Right lobe of liver (tissue), 4 donors: ENCODE data around the gene CAPS.

Source experiments
- POLR2A ChIP-seq: fragments of 450-650 bp; IDR thresholded peaks from one replicate; pipeline ENCODE4 v1.6.1; 2017; ENCODE audit warnings: antibody characterized with exemption, mild to moderate bottlenecking
- TF ChIP-seq, protein P1 (sequence below), 4 donors: fragments of 200-600 bp in 3 of 4; fragments of 450-650 bp in 1 of 4; IDR thresholded peaks; one replicate each; pipeline versions ENCODE4 v1.5.1 to v1.8.0; 2016 to 2022; ENCODE audit warnings: antibody characterized with exemption in 4 of 4, mild to moderate bottlenecking in 2 of 4
- donor health status: DM: no; HTN: no; CAD: no.
- donor health status: DM: no; HTN: no; CAD: no.
- donor health status: DM: no; HTN: yes; CAD: no.

DNA sequence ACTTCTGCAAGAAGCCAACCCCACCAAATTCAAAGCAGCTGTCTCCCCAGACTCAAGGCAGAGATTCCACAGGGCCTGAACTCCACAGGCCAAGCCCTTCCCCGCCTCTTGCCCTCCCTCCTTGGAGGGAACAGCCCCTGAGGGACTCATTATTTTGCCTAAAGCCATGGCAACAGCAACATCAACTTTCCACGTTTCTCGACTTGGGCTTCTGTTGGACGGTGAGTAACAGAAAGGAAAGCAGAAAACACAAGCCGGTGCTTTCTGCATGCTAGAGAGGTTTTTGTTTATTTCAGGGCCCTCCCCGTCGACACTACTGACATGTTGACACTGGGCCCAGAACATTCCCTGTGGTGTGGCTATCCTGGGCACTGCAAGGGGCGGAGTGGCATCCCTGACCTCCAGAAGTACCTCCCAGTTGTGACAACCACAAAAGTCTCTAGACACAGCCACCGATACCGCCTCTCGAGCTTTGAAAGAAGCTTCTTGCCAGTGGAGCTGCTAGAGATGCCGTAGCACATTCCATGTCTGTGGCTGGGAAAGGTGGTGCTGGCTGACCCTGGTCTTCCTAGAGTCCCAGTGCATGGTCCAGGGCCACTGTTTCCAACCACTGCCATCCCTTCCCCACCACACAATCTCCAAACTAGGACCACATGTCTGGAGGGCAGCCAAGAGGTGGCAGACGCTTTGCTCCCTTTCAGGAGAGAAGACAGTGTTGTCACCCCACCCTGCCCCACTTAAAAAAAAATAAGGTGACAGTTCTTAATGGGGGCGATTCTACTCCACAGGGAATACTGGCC, 12.8 kb downstream of the CAPS start:
- TF ChIP-seq, protein P1, sequence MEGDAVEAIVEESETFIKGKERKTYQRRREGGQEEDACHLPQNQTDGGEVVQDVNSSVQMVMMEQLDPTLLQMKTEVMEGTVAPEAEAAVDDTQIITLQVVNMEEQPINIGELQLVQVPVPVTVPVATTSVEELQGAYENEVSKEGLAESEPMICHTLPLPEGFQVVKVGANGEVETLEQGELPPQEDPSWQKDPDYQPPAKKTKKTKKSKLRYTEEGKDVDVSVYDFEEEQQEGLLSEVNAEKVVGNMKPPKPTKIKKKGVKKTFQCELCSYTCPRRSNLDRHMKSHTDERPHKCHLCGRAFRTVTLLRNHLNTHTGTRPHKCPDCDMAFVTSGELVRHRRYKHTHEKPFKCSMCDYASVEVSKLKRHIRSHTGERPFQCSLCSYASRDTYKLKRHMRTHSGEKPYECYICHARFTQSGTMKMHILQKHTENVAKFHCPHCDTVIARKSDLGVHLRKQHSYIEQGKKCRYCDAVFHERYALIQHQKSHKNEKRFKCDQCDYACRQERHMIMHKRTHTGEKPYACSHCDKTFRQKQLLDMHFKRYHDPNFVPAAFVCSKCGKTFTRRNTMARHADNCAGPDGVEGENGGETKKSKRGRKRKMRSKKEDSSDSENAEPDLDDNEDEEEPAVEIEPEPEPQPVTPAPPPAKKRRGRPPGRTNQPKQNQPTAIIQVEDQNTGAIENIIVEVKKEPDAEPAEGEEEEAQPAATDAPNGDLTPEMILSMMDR (IDR thresholded peaks at IDR 0.05): no peak
- no peak for TF ChIP-seq POLR2A
